ENCODE results near the gene ADAM12.
"Not testable (repeated sequence)": the region's sequence is repeated elsewhere in the genome, so short reads cannot be mapped to it uniquely, and the experiment has no call there.

Gene ADAM12

GRCh38 chr10:126387041-126387921 is 996 bp downstream of the ADAM12 start:
- H3K27ac ChIP-seq = no peak overlapping the region
- DNase-seq (ENCODE audit: low spot score) = no peak

GRCh38 chr10:126384269-126384873 is 3.9 kb downstream of the ADAM12 start:
- H3K27ac ChIP-seq = no peak overlapping the region
- no peak for DNase-seq (ENCODE audit: low spot score)
- no peak for TF ChIP-seq CTCF (IDR thresholded peaks at IDR 0.05)
- H3K4me3 ChIP-seq = no peak overlapping the region

More at GRCh38 chr10:126387041-126387921, 996 bp downstream of the ADAM12 start:
- TF ChIP-seq CTCF (IDR thresholded peaks at IDR 0.05) = peak; percentile 60
- peak overlapping the region; percentile 66 for H3K4me3 ChIP-seq

- TF ChIP-seq CTCF (IDR thresholded peaks at IDR 0.05) = no peak
- no peak overlapping the region for H3K27ac ChIP-seq
- H3K4me3 ChIP-seq = no peak overlapping the region
- no peak for DNase-seq (ENCODE audit: low spot score)
Measured at GRCh38 chr10:126380352-126381076, 7.8 kb downstream of the ADAM12 start.

GRCh38 chr10:126379166-126379565 is 9.1 kb downstream of the ADAM12 start:
- not testable (repeated sequence) for H3K27ac ChIP-seq; H3K4me3 ChIP-seq; DNase-seq (ENCODE audit: low spot score)

GRCh38 chr10:126376956-126377355 is 11.3 kb downstream of the ADAM12 start:
- TF ChIP-seq CTCF (IDR thresholded peaks at IDR 0.05) = no peak

GRCh38 chr10:126375926-126376554 is 12.2 kb downstream of the ADAM12 start:
- DNase-seq (ENCODE audit: low spot score) = no peak
- H3K27ac ChIP-seq = no peak overlapping the region
- no peak for TF ChIP-seq CTCF (IDR thresholded peaks at IDR 0.05)
- no peak overlapping the region for H3K4me3 ChIP-seq

More at GRCh38 chr10:126376956-126377355, 11.3 kb downstream of the ADAM12 start:
- Histone ChIP-seq H3K4me3 (no peak overlapping the region), H3K27ac (no peak overlapping the region)
- DNase-seq (ENCODE audit: low spot score) = no peak

- no peak overlapping the region for H3K27ac ChIP-seq
- H3K4me3 ChIP-seq = no peak overlapping the region
- TF ChIP-seq CTCF (IDR thresholded peaks at IDR 0.05) = no peak
- no peak for DNase-seq (ENCODE audit: low spot score)
Measured at GRCh38 chr10:126375299-126375698, 13.0 kb downstream of the ADAM12 start.

All from coronary artery (tissue), 2 donors.